NCI-H2107 treated with DMSO at 0.1 percent for 48 hours (cell line): ENCODE results near the gene SGMS1.
"Not testable (repeated sequence)": the region's sequence is repeated elsewhere in the genome, so short reads cannot be mapped to it uniquely, and the experiment has no call there.

Experiments used
- DNase-seq: peaks from one replicate; lab custom pipeline; 2025; ENCODE audit not compliant: unreplicated experiment; lab: John Stamatoyannopoulos, UW

Gene SGMS1

DNA sequence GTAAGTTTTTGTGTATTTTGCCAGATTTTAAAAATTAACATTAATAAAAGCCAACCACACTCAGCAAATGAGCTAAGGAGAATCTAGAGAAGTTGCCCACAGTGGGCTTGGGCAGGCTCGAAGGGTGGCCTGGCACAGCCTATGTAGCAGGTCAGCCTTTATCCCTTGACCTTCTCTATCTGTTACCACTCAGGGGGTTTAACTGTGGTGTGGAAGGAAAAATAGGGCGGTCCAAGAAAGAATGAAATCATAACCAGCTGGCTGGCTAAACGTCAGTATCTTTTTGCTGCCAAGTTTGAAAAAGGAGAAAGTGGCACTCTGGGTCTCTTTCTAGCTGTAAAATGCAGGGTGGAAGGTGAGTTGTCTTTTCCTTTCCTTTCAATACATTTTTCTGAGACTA, 242.1 kb downstream of the SGMS1 start:
- no peak for DNase-seq

GRCh38 chr10:50379616-50380015, 244.1 kb downstream of the SGMS1 start:
- no peak for DNase-seq

GRCh38 chr10:50375745-50376144, 248.0 kb downstream of the SGMS1 start:
- no peak for DNase-seq

DNA sequence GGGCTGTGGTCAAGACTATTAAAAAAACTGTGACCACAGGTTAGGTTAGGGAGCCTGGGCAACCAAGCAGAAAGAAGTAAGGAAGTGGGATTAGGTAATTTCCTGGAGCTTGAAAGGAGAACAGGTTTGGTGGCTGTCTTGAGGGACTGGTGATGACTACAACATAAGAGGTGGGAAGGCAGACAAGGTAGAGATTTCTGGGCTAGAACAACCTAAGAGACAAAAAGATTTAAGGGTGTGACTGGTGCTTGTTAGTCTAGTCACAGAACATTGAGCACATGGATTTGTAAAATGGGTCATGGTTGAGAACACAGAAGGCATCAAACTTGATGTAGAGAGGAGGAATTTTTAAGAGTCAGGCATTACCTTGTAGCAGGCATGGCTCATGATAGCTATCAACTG, 248.7 kb downstream of the SGMS1 start:
- DNase-seq: no peak

GRCh38 chr10:50373821-50374501, 249.8 kb downstream of the SGMS1 start:
- DNase-seq: no peak

GRCh38 chr10:50369931-50370330, 253.8 kb downstream of the SGMS1 start:
- DNase-seq: no peak

- no peak for DNase-seq
Measured at GRCh38 chr10:50367732-50368131, 256.0 kb downstream of the SGMS1 start.

GRCh38 chr10:50366421-50366820, 257.3 kb downstream of the SGMS1 start:
- DNase-seq: not testable (repeated sequence)

- not testable (repeated sequence) for DNase-seq
Measured at GRCh38 chr10:50364730-50365129, 259.0 kb downstream of the SGMS1 start.

DNA sequence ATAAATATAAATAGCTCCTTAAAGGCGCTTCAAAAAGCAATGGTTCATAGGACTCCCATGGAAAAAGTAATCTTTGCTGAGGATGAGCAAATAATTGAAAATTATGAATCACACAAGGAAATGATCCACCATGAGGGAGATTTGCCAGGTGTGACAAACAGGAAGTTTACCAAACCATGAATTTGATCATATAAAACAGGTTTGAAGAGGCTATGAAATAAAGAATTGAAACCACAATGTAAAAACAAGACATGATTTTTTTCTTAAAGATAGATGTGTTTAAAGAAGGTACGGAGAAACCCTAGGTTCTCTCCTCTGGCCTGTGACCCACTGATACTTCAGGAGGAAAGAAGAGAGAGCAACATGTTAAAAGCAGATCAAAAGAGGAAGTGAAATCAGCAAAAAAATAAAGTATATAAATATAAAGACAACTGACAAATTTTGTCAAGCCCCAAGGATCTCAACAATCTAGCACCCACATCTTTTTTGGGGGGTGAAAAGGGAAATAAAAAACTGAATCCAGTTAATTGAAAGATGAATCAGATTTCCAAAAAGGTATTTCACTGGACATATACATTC, 261.1 kb downstream of the SGMS1 start:
- no peak for DNase-seq

DNA sequence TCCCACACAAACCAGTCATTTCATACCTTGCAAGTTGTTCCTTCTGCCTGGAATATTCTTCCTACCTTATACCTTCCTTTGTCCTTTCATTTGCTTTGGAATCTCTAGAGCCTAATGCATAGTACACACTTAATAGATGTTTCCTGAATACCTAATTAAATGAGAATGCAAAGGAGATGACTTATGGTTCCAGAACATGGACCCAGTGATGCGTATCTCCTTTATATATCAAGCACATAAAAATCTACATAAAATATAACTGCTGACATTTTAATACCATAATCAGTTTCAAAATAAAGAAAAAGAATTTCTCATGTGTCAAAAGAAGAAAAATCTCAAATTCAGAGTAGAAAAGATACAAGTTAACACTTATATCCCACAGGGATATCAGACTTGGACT, 261.8 kb downstream of the SGMS1 start:
- no peak for DNase-seq

- DNase-seq: no peak
Measured at GRCh38 chr10:50360077-50360850, 263.5 kb downstream of the SGMS1 start.

DNA sequence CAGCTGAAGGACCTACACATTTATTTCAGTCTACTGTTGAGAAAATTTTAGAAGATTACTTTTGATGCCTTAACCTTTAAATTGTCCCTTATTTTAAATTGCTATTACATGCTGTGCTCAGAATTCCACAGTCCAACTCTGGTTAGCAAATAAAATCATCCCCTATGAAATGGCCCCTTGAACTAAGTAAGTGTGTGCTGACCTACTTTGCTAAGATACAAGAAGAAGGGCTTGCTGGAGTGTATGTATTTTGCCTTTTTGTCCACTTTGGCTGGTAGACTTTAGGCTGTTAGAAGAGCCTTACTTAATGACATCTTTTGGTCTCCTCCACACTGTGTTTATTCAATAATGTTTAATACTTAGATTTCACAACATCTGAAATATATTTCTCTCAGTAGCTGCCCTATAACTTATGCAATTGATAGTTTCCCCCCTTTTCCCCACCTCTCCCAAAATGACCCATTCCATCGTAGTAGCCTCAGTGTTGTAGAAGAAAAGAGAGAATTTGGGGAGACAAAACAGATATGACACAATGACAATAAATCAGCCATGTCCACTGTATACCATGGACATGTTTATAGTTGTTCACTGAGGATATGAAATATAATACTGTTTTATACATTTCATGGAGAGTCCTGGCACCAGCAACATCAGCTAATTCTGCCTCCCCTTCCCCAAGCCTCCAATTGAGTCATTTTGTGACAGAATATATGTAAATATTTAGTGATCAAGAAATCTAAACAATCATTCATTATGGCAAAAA, 264.6 kb downstream of the SGMS1 start:
- DNase-seq: no peak

DNA sequence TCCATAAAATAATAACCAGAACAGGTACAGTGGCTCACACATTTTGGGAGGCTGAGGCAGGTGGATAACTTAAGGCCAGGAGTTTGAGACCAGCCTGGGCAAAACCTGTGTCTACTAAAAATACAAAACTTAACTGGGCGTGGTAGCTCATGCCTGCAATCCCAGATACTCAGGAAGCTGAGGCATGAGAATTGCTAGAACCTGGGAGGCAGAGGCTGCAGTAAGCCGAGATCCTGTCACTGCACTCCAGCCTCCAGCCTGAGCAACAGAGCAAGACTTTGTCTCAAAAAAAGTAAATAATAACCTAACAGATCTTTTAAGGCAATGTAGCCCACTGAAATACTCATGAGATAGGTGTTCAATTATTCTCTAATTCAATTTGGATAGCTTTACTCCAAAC, 265.3 kb downstream of the SGMS1 start:
- no peak for DNase-seq

GRCh38 chr10:50356481-50356832, 267.3 kb downstream of the SGMS1 start:
- not testable (repeated sequence) for DNase-seq

DNA sequence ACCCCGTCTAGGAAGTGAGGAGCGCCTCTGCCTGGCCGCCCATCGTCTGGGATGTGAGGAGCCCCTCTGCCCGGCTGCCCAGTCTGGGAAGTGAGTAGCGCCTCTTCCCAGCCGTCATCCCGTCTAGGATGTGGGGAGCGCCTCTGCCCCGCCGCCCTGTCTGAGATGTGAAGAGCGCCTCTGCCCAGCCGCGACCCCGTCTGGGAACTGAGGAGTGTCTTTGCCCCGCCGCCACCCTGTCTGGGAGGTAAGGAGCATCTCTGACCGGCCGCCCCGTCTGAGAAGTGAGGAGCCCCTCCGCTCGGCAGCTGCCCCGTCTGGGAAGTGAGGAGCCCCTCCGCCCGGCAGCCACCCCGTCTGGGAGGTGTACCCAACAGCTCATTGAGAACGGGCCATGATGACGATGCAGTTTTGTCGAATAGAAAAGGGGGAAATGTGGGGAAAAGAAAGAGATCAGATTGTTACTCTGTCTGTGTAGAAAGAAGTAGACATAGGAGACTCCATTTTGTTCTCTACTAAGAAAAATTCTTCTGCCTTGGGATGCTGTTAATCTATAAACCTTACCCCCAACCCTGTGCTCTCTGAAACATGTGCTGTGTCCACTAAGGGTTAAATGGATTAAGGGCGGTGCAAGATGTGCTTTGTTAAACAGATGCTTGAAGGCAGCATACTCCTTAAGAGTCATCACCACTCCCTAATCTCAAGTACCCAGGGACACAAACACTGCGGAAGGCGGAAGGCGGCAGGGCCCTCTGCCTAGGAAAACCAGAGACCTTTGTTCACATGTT, 267.9 kb downstream of the SGMS1 start:
- not testable (repeated sequence) for DNase-seq

DNA sequence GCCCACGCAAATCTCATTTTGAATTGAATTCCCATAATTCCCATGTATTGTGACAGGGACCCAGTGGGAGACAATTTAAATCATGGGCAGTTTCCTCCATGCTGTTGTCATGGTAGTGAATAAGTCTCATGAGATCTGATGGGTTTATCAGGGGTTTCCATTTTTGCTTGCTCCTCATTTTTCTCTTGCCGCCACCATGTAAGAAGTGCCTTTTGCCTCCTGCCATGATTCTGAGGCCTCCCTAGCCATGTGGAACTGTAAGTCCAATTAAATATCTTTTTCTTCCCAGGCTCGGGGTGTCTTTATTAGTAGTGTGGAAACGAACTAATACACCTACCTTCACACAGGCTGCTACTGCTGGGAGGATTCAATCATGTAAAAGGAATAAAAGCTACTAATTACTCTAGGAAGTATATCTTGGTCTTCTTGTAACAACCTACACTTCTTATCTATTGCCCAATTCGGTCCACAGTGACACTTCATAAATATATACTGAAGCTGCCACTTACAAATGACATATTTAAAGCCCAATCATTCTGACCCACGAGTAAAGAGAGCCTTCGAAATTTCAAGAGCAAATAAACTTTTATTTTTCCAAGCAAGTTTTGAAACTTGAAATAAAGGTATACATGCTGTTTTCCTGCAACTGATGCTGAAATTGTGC, 272.1 kb downstream of the SGMS1 start:
- no peak for DNase-seq

DNA sequence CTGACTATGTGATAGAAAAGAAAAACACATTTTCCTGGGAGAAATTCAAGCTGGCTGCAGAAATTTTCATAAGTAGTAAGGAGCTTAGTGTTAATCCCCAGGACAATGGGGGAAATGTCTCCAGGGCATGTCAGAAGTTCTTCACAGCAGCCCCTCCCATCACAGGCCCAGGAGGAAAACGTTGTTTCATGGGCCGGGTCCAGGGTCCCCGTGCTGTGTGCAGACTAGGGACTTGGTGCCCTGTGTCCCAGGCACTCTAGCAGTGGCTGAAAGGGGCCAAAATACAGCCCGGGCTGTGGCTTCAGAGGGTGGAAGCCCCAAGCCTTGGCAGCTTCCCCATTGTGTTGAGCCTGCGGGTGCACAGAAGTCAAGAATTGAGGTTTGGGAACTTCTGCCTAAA, 273.4 kb downstream of the SGMS1 start:
- no peak for DNase-seq

DNA sequence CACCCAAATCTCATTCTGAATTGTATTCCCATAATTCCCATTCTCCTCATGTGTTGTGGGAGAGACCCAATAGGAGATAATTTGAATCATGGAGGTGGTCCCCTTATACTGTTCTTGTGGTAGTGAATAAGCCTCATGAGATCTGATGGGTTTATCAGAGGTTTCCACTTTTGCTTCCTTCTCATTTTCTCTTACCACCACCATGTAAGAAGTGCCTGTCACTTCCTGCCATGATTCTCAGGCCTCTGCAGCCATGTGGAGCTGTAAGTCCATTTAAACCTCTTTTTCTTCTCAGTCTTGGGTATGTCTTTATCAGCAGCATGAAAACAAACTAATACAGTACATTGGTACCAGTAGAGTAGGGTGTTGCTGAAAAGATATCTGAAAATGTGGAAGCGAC, 274.2 kb downstream of the SGMS1 start:
- DNase-seq: no peak

DNA sequence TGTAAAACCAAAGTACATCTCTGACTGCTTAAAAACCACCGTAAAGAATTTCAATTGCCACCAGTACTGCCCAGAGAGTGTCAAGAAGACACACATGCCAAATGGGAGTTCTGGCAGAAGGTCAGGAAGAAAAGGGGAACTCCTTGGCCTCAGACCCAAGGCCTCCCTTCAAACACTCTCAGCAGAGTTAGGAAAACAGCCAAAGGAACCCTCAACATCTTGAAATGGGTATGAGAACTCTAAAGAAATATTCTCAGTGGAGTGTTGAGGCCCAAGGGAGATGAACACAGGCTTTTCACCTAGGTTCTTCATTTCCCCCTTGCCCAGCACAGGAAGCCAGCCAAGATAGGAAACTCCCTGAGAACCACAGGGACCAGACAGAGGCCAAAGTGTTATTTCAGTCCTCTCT, 276.4 kb downstream of the SGMS1 start:
- no peak for DNase-seq
